ENCODE data around the gene TUBB4A. TPM values are rescaled to one million over a fixed set of nuclear protein-coding genes. Genes with fewer than 3 reads are reported as not detected.

Gene TUBB4A
- total and polyA plus RNA-seq, 2 experiments from 2014 or later = not detected

GRCh38 chr19:6466526-6467248, 35.4 kb downstream of the TUBB4A start:
- Histone ChIP-seq H3K79me2 (ENCODE audit: insufficient read depth) (no peaks in the 10 kb centered on the region), H2AFZ (no peak overlapping the region), H3K9me3 (ENCODE audit: low read depth) (no peaks in the 10 kb centered on the region), H3K4me3 (no peak overlapping the region), H3K4me2 (ENCODE audit: unreplicated experiment) (no peak overlapping the region), H3K9ac (no peak overlapping the region), H3K4me1 (ENCODE audit: insufficient read depth) (no peaks in the 10 kb centered on the region), H3K9me2 (ENCODE audit: insufficient read depth) (no peaks in the 10 kb centered on the region), H3K27ac (no peak overlapping the region), H3K36me3 (ENCODE audit: low read depth) (no peaks in the 10 kb centered on the region), H4K20me1 (ENCODE audit: insufficient read depth) (no peaks in the 10 kb centered on the region), H3F3A (ENCODE audit: insufficient read depth) (no peaks in the 10 kb centered on the region), H3K27me3 (replicated peaks; ENCODE audit: insufficient read depth) (peaks cover 18% of the 10 kb centered on the region)
- 77 to 83% methylated on average over 20 to 21 of the region's 21 CpGs for WGBS, 2 experiments (ENCODE audit: low coverage in 1 of 2, low lambda C conversion rate in 2 of 2, missing lambda C conversion rate in 2 of 2)
- TF ChIP-seq EZH2phosphoT487 (IDR thresholded peaks at IDR 0.05; ENCODE audit: insufficient read depth, low read depth) (no peak), EZH2 (IDR thresholded peaks at IDR 0.05; ENCODE audit: insufficient read depth, poor library complexity, severe bottlenecking) (no peak)
- in situ Hi-C loops (cut with MboI) = no loop called here
- DNase-seq = no peak

GRCh38 chr19:6465663-6466062, 36.4 kb downstream of the TUBB4A start:
- Histone ChIP-seq H3F3A (ENCODE audit: insufficient read depth) (no peaks in the 10 kb centered on the region), H3K27ac (no peak overlapping the region)
- WGBS, 2 experiments (ENCODE audit: low coverage in 1 of 2, low lambda C conversion rate in 2 of 2, missing lambda C conversion rate in 2 of 2) = 88 to 92% methylated on average over 8 of the region's 8 CpGs

GRCh38 chr19:6465006-6465405, 37.1 kb downstream of the TUBB4A start:
- Histone ChIP-seq H3K9me3 (ENCODE audit: low read depth) (no peaks in the 10 kb centered on the region), H3F3A (ENCODE audit: insufficient read depth) (no peaks in the 10 kb centered on the region), H3K4me2 (ENCODE audit: unreplicated experiment) (no peak overlapping the region), H3K4me1 (ENCODE audit: insufficient read depth) (0 out of 2 replicates have a peak, but pooled peaks cover 3% of the 10 kb centered on the region), H3K9ac (no peak overlapping the region), H3K27me3 (replicated peaks; ENCODE audit: insufficient read depth) (peaks cover 18% of the 10 kb centered on the region), H2AFZ (no peak overlapping the region), H3K9me2 (ENCODE audit: insufficient read depth) (no peaks in the 10 kb centered on the region), H3K36me3 (ENCODE audit: low read depth) (no peaks in the 10 kb centered on the region), H3K79me2 (ENCODE audit: insufficient read depth) (no peaks in the 10 kb centered on the region), H3K4me3 (no peak overlapping the region), H3K27ac (no peak overlapping the region), H4K20me1 (ENCODE audit: insufficient read depth) (no peaks in the 10 kb centered on the region)
- in situ Hi-C loops (cut with MboI) = no loop called here
- peak; percentile 12 for DNase-seq
- WGBS, 2 experiments (ENCODE audit: low coverage in 1 of 2, low lambda C conversion rate in 2 of 2, missing lambda C conversion rate in 2 of 2) = 16 to 25% methylated on average over 9 of the region's 9 CpGs
- no peak for TF ChIP-seq EZH2phosphoT487 (IDR thresholded peaks at IDR 0.05; ENCODE audit: insufficient read depth, low read depth)
- no peak for TF ChIP-seq EZH2 (IDR thresholded peaks at IDR 0.05; ENCODE audit: insufficient read depth, poor library complexity, severe bottlenecking)

More at GRCh38 chr19:6465663-6466062, 36.4 kb downstream of the TUBB4A start:
- no peaks in the 10 kb centered on the region for H3K9me3 ChIP-seq (ENCODE audit: low read depth)
- H2AFZ ChIP-seq = no peak overlapping the region
- H3K9ac ChIP-seq = no peak overlapping the region
- H3K4me1 ChIP-seq (ENCODE audit: insufficient read depth) = 0 out of 2 replicates have a peak, but pooled peaks cover 1% of the 10 kb centered on the region
- no peaks in the 10 kb centered on the region for H3K9me2 ChIP-seq (ENCODE audit: insufficient read depth)
- H3K4me2 ChIP-seq (ENCODE audit: unreplicated experiment) = no peak overlapping the region
- H3K27me3 ChIP-seq (replicated peaks; ENCODE audit: insufficient read depth) = peaks cover 18% of the 10 kb centered on the region
- no peak for TF ChIP-seq EZH2phosphoT487 (IDR thresholded peaks at IDR 0.05; ENCODE audit: insufficient read depth, low read depth)
- H3K36me3 ChIP-seq (ENCODE audit: low read depth) = no peaks in the 10 kb centered on the region
- no peak overlapping the region for H3K4me3 ChIP-seq
- no peaks in the 10 kb centered on the region for H3K79me2 ChIP-seq (ENCODE audit: insufficient read depth)
- DNase-seq = no peak
- no peaks in the 10 kb centered on the region for H4K20me1 ChIP-seq (ENCODE audit: insufficient read depth)
- in situ Hi-C loops (cut with MboI) = no loop called here

DNA sequence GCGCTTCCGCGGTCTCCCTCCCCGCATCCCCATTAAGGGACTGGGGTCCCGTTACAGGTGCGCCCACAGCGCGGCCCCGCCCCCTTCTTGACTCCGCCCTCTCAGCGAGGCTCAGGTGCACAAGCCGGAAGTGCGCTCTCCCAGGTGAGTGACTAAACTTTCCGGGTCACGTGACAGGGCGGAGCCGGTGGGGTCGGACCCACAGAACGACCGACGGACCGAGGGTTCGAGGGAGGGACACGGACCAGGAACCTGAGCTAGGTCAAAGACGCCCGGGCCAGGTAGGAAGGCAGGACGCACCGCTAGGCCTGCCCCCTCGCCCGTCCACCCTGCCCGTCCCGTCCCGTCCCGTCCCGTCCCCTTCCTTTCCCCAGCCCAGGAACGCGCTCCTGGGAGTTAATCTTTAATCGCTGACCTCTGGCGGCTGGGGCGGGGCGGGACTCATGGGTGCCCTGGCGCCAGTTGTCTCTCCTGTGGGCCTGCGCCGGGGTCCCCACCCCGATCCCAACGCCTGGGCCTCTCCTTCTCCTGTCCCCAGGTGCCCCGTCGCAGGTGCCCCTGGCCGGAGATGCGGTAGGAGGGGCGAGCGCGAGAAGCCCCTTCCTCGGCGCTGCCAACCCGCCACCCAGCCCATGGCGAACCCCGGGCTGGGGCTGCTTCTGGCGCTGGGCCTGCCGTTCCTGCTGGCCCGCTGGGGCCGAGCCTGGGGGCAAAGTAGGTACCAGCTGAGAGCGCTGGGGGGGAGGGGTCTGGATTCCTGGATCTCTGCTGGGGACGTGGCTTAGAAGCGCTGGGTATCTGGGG, 37.8 kb downstream of the TUBB4A start, which contains the start of gene CRB3:
CRB3 (plus strand) TSS at position 202 of the 804 bp plus-strand sequence; CDS start at position 633, 431 bp downstream.
- Histone ChIP-seq H2AFZ (no peak within 1 kb of the TSS), H3K27ac (no peak within 1 kb of the TSS), H3K9me2 (ENCODE audit: insufficient read depth) (no peaks in the 10 kb centered on the region), H3K79me2 (ENCODE audit: insufficient read depth) (no peaks in the 10 kb centered on the region), H3K4me1 (ENCODE audit: insufficient read depth) (0 out of 2 replicates have a peak, but pooled peaks cover 3% of the 10 kb centered on the region), H3K9ac (no peak within 1 kb of the TSS), H3K9me3 (ENCODE audit: low read depth) (no peaks in the 10 kb centered on the region), H3F3A (ENCODE audit: insufficient read depth) (no peaks in the 10 kb centered on the region), H3K36me3 (ENCODE audit: low read depth) (no peaks in the 10 kb centered on the region), H4K20me1 (ENCODE audit: insufficient read depth) (no peaks in the 10 kb centered on the region), H3K27me3 (replicated peaks; ENCODE audit: insufficient read depth) (peaks cover 18% of the 10 kb centered on the region), H3K4me2 (ENCODE audit: unreplicated experiment) (no peak within 1 kb of the TSS), H3K4me3 (no peak within 1 kb of the TSS)
- TF ChIP-seq EZH2phosphoT487 (IDR thresholded peaks at IDR 0.05; ENCODE audit: insufficient read depth, low read depth) = no peak
- WGBS, 2 experiments (ENCODE audit: low coverage in 1 of 2, low lambda C conversion rate in 2 of 2, missing lambda C conversion rate in 2 of 2) = 4% methylated on average over 37 to 63 of the region's 65 CpGs
- in situ Hi-C loops (cut with MboI) = no loop called here
- no peak for DNase-seq

Measured in GM23248 (cell line).